Cardiac muscle cell (in vitro differentiated cells and primary cell): ENCODE data around the gene CCDC92B. TPM values are rescaled to one million over a fixed set of nuclear protein-coding genes. Genes with fewer than 3 reads are reported as not detected.

Experiments
- DNase-seq, 2 donors: peaks; one replicate each; pipeline versions ENCODE4 v3.0.0 to v3.0.0-alpha.2; 2010 to 2017; ENCODE audit warnings: low read depth in 1 of 2, low spot score in 1 of 2
- H3K27ac ChIP-seq: fragments of 200-600 bp; sonication (generic); 2 replicates; pipeline ENCODE4 v1.5.1; 2016
- H3K27me3 ChIP-seq: fragments of 200-600 bp; sonication (generic); 2 replicates; pipeline ENCODE4 v1.6.0; 2016; ENCODE audit warnings: control low read depth
- H3K36me3 ChIP-seq: fragments of 200-600 bp; sonication (generic); 2 replicates; pipeline ENCODE4 v1.5.1; 2016; ENCODE audit warnings: control low read depth
- H3K4me1 ChIP-seq: fragments of 200-600 bp; sonication (generic); 2 replicates; pipeline ENCODE4 v1.8.1; 2017; ENCODE audit warnings: low read depth, mild to moderate bottlenecking, mixed run types
- H3K4me3 ChIP-seq: fragments of 200-600 bp; sonication (generic); 2 replicates; pipeline ENCODE4 v1.5.1; 2016; ENCODE audit warnings: mild to moderate bottlenecking
- H3K9me3 ChIP-seq: fragments of 200-600 bp; sonication (generic); 2 replicates; pipeline ENCODE4 v1.5.1; 2017; ENCODE audit warnings: low read depth, mild to moderate bottlenecking, control low read depth
- CTCF ChIP-seq: IDR thresholded peaks from 2 replicates; pipeline ENCODE4 v1.5.1; 2012; ENCODE audit warnings: low read depth, mild to moderate bottlenecking, low read length
- polyA plus RNA-seq: library from polyadenylated mRNA; unstranded; fragments of >200 nt; fragmentation: Nextera tagmentation; extraction: Ambion mirVana; gene quantifications from 2 replicates; pipeline ENCODE4 v1.2.1, GENCODE V29; 2016
- total RNA-seq: library from RNA; depleted of rRNA; stranded (reverse); fragments of >200 nt; gene quantifications from 2 replicates; pipeline ENCODE4 v1.2.3, GENCODE V29; 2016

The CCDC92B gene
- total and polyA plus RNA-seq, 2 experiments from 2014 or later: 0.33 to 0.35 TPM

GRCh38 chr17:2724784-2725164, 24.7 kb downstream of the CCDC92B start:
- H3K4me1 ChIP-seq: no peaks in the 10 kb centered on the region
- H3K27me3 ChIP-seq: peaks cover 27% of the 10 kb centered on the region
- peak; percentile 4 for TF ChIP-seq CTCF
- H3K27ac ChIP-seq: no peak overlapping the region
- peak; percentile 48 to 73 for DNase-seq
- H3K9me3 ChIP-seq: no peaks in the 10 kb centered on the region
- no peaks in the 10 kb centered on the region for H3K36me3 ChIP-seq
- no peak overlapping the region for H3K4me3 ChIP-seq

- no peaks in the 10 kb centered on the region for H3K36me3 ChIP-seq
- H3K27me3 ChIP-seq: peaks cover 27% of the 10 kb centered on the region
- H3K4me1 ChIP-seq: no peaks in the 10 kb centered on the region
- no peak overlapping the region for H3K4me3 ChIP-seq
- DNase-seq: no peak
- no peak overlapping the region for H3K27ac ChIP-seq
- no peak for TF ChIP-seq CTCF
- no peaks in the 10 kb centered on the region for H3K9me3 ChIP-seq
Measured at GRCh38 chr17:2723997-2724783, 25.3 kb downstream of the CCDC92B start.

- Histone ChIP-seq H3K36me3 (no peaks in the 10 kb centered on the region), H3K27me3 (peaks cover 27% of the 10 kb centered on the region), H3K4me3 (no peak overlapping the region), H3K9me3 (no peaks in the 10 kb centered on the region), H3K4me1 (no peaks in the 10 kb centered on the region), H3K27ac (no peak overlapping the region)
- no peak for TF ChIP-seq CTCF
- DNase-seq: peak in 1 of 2 donors; percentile 40
Measured at GRCh38 chr17:2723505-2723996, 25.9 kb downstream of the CCDC92B start.

GRCh38 chr17:2722611-2723010, 26.8 kb downstream of the CCDC92B start:
- H3K27ac ChIP-seq: no peak overlapping the region
- no peaks in the 10 kb centered on the region for H3K36me3 ChIP-seq
- H3K4me3 ChIP-seq: no peak overlapping the region
- DNase-seq: no peak
- H3K9me3 ChIP-seq: no peaks in the 10 kb centered on the region
- no peaks in the 10 kb centered on the region for H3K4me1 ChIP-seq
- H3K27me3 ChIP-seq: peaks cover 27% of the 10 kb centered on the region
- no peak for TF ChIP-seq CTCF

- peaks cover 27% of the 10 kb centered on the region for H3K27me3 ChIP-seq
- H3K9me3 ChIP-seq: no peaks in the 10 kb centered on the region
- TF ChIP-seq CTCF: no peak
- H3K4me1 ChIP-seq: no peaks in the 10 kb centered on the region
- H3K36me3 ChIP-seq: no peaks in the 10 kb centered on the region
- H3K27ac ChIP-seq: no peak overlapping the region
- H3K4me3 ChIP-seq: no peak overlapping the region
- DNase-seq: no peak
Measured at GRCh38 chr17:2721603-2722002, 27.8 kb downstream of the CCDC92B start.
